NCI-H2196 treated with DMSO at 0.1 percent for 48 hours (cell line): ENCODE results near the gene CHST6.
"Not testable (repeated sequence)": the region's sequence is repeated elsewhere in the genome, so short reads cannot be mapped to it uniquely, and the experiment has no call there.

Experiments used
- DNase-seq: peaks from one replicate; lab custom pipeline; 2025; ENCODE audit not compliant: unreplicated experiment; lab: John Stamatoyannopoulos, UW

CHST6 gene

GRCh38 chr16:75495076-75495674 is at the start of gene CHST6:
TSS of gene CHST6 (minus strand) at chr16:75495441. CDS start at chr16:75479828, 15,613 bp downstream.
- DNase-seq: no peak

- not testable (repeated sequence) for DNase-seq
Measured at GRCh38 chr16:75542462-75542861, 47.2 kb upstream of the CHST6 start.

GRCh38 chr16:75541236-75541635 is 46.0 kb upstream of the CHST6 start:
- DNase-seq: no peak

GRCh38 chr16:75538882-75539565 is 43.8 kb upstream of the CHST6 start:
- DNase-seq: not testable (repeated sequence)

DNA sequence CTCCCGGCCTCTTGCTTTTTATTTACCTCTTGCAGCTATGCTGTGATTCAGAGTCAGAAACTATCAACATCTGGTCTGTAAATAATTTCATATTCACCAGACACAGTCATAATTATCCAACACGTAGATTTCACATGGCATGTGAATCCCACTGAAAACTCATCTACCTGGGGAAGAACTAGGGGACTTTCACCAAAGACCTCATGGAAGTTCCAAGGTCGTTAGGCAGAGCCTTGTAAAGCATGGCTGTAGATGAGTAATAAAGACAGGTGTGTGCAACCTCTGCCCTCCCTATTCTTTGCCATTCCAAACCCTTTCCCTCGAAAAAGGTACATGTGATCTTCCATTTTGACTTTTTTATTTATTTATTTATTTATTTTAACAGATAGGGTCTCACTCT is 42.5 kb upstream of the CHST6 start:
- no peak for DNase-seq

DNA sequence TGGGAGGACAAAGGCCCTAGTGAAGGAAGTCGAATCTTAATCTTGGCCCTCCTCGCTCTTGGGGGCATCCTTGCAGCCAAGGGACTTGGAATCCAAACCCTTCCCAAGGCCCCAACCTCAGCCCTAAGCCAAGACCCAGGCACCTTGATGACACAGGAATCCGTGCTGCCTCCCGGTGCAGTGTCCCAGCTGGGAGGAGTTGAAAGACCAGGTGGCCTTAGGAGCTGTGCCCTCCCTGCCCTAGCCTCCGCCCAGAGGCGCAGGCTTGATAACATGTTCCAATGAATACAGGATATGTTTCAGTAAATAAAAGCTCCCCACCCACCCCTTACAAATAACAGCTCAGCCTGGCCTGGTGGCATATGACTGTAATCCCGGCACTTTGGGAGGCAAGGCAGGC is 40.7 kb upstream of the CHST6 start, which contains the start of gene CHST5:
Gene CHST5, minus strand, starts transcription at position 208 of the 400 bp plus-strand sequence. CDS start 5,724 bp downstream, outside the sequence.
- DNase-seq: no peak

DNA sequence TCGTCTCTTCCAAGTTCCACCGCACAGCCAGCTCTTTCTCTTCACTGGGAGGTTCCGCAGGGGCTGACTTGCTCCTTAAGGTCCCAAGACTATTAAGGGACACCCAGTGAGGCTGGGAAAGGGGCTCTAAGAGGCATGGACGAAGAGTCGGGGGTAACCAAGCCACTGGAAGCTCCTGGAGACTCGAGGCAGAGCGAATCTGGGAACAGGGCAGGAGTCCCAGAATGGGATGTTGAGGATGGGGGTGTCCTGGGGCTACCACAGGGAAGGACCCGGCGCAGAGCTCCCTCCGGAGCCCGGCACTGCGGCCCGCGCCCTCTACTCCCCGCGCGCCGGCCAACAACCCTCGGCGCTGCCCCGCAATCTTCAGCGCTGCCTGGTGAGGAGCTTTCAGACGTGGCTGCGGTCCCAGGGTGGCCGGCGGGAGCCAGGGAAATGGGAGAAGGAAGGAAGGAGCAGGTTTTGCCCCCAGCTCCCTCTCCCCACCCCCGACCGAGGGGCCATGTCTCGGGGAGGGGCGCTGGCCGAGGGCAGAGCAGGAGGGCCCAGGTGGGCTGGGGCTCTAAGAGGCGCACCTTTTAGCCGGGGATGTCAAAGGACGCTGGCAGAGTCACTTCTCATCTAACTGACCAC is 40.1 kb upstream of the CHST6 start:
- DNase-seq: no peak

DNA sequence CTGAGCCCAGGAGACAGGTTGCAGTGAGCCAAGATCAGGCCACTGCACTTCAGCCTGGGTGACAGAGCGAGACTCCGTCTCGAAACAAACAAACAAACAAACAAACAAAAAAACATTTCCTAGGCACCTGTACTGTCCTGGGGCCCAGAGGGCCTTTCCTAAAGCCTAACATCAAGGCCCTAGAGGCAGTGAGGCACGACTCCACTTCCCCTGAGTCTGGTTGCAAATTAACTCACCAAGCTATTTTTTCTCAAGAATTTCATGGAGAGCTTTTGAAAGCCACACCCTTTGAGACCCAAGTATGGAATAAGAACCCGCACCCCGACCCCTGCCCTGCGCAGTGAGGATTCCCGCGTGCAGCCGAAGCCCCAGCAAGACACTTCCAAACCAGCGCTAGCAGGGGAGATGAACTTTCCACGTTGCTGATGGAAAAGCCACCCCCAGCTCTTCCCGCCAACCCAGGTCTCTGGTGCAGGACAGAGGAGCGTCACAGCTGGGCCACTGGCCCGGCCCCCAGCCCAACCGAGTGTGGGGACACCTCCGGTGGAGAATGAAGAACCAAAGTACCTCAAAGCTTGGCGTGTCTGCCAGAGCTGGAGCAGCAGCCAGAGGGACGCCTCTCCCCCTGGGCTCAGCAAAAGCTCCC is 39.4 kb upstream of the CHST6 start:
- DNase-seq: no peak

- DNase-seq: no peak
Measured at GRCh38 chr16:75532791-75533190, 37.5 kb upstream of the CHST6 start.

- no peak for DNase-seq
Measured at GRCh38 chr16:75532142-75532765, 37.0 kb upstream of the CHST6 start.

DNA sequence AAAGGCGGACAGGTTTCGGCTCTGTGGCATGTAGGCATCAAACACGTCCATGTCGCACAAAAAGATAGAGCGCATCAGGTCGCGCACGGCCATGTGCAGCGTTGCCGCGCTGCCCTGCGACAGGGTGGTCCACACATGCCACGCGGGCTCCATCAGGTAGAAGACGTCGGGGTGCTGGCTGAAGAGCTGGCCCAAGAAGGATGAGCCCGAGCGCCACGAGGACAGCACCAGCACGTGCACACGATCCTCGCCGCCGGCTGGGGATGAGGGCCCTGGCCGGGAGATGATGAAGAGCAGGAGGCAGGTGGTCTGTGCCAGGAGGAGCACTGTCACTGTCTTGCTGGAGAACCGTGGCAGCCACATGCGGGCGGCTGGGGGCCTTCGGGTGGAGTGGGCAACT is 34.7 kb upstream of the CHST6 start:
- DNase-seq: no peak

DNA sequence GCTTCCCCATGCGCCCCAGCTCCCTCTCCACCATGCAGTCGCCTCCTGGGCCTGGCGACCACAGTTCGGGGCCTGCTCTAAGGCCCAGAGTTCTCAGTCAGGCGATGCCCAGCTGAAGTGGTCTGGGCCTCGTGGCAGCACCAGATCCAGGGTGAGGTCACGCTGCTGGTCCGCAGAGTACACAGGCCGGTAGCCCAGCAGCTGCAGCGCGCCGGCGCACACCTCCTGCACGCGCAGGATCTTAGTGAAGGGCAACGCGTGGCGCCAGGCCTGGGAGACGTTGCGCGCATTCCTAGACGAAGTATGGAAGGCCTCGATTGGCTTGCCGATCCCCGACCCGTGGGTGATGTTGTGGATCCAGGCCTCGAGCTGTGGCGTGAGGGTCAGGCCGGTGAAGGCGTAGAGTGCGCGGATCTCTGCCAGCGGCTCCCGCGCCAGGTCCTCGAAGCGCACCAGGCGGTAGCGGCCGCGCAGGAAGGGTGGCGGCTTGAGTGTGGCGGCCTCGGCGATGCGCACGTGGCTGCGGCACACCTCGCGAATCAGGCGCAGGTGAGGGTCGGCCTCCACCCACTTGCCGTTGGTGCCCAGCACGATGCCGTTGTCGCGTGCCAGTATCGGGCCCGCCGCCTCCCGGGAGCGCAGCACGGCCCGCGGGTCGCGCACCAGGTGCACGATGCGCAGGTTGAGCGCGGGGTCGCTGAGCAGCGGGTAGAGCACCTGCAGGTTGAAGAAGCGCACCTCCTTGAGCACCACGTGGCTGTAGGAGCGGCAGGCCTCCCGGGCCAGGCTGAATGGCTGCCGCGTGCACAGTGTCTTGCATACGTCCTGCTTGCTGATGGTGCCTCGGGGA is 34.0 kb upstream of the CHST6 start:
- no peak for DNase-seq

DNA sequence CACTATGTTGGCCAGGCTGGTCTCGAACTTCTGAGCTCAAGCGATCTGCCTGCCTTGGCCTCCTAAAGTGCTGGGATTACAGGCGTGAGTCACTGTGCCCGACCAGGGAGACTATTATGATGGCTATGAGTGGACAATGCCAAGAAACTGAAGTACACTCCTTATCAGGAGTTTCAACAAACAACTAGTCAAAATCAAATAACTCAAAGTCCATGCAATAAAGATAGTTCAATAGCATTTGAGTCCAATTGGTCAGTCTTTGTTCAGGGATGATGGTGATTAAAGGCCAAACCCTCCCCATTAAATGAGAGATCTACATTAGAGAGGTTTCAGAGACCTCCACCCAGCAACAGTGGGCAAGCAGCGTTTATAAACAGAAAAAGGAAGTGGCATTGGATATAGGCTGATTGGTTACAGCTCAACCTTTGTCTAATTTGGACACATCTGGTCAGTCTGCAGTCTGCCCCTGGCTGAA is 32.6 kb upstream of the CHST6 start:
- DNase-seq: no peak

DNA sequence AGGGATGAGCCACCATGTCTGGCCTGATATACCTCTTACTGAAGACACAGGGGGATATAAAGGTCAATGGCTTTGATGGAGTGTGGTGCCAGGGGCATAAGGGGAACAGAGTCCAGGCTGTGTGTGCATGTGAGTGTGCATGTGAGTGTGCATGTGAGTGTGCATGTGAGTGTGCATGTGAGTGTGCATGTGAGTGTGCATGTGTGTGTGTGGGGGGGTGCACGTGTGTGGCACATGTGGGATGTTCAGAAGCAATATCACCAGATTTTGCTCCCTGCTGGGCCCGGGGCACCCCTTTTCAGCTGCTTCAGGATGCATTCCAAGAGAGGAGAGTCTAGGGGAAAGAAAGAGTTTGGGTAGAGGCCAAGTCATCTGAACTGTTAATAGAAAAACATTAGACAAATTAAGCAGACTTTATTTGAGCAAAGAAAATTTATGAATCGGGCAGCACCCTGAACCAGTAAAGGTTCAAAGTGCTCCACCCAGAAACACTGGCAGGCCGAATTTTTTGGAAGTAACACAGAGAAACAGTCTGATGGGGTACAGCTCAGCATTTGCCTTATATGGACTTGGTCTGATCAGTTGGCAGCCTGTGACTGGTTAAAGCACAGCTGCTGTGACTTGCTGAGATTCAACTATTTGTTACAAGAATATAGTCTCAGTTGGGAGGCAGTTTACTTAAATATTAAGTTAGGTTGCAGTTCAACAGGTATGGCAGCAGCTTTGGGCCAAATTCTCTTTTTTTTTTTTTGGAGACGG is 31.0 kb upstream of the CHST6 start:
- DNase-seq: no peak

GRCh38 chr16:75519175-75519574 is 23.9 kb upstream of the CHST6 start:
- DNase-seq: no peak

DNA sequence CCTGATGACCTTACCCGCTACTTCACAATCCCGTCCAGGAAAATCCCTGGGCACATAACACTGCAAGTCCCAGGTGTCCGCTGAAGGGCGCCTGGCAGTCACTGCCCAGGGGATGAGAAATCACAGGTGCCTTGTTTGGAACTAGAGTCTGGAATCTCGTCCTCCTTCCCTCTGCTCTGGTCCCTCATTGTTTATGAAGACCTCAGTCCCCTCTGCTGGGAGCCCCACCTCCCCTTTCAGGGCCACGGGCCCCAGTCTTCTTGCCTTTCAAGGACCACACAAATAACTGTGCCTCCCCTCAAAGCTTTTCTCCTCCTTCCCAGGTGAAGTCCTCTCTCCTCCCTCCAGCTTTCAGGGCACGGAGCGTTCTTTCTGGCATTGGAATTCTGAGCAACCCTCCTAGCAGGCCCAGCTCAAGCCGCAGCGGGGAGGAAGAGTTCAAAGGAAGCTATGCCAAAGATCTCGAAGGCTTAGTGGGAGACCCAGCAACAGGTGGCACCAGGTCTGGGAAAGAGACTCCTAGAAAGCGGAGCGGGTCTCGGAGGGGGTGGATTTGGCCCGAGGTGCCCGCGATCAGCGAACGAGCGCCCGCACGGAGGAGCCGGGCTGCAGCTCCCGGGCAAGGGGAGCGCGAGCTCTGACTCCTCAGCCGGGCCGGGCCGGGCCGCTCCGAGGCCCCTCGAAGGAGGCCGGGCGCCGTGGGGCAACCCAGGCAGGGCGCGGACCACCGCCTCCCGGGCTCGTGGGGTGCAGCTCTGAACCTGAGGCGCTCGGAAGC is 21.1 kb upstream of the CHST6 start:
- DNase-seq: not testable (repeated sequence)

- no peak for DNase-seq
Measured at GRCh38 chr16:75514296-75514695, 19.1 kb upstream of the CHST6 start.

GRCh38 chr16:75506574-75506973 is 11.3 kb upstream of the CHST6 start:
- DNase-seq: no peak

DNA sequence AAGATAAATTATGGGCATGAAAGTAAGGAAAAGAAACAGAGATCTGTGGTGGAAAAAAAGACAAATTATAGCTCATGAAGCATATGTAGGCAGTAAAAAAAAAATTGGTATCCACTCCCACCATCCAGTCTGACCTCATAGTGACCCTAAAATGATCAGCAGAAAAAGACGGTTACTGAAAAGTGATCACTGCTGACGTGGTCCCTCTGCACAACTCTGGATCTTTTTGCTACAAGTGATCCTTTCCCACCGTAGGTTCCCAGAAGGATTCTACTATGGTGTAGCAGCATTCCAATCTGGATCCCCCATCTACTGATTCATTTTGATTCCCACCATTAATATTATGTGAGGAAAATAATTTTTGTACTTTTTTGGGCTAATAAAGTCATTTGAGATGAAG is 10.9 kb upstream of the CHST6 start:
- no peak for DNase-seq
